Activated effector memory CD4-positive, alpha-beta T cell treated with anti-CD3 and anti-CD28 coated beads, Interleukin-2, amount 50 U/mL, for 16 hours (primary cell): ENCODE measurements around the gene RHEBL1.

Source experiments
- DNase-seq: peaks from one replicate; pipeline ENCODE4 v3.0.0-alpha.2; 2020

The RHEBL1 gene

GRCh38 chr12:49069507-49070346 lies at the start of gene RHEBL1:
Gene RHEBL1, minus strand, starts transcription at chr12:49069979. Its CDS starts 194 bp downstream, at chr12:49069785.
- DNase-seq: peak; percentile 100

- DNase-seq: no peak
Observed at GRCh38 chr12:49111206-49111605, 41.4 kb upstream of the RHEBL1 start.

- peak; percentile 98 for DNase-seq
Observed at GRCh38 chr12:49110464-49111155, 40.8 kb upstream of the RHEBL1 start, which contains the start of gene LMBR1L. Gene LMBR1L, minus strand, starts transcription at chr12:49110847. Its CDS starts 292 bp downstream, at chr12:49110555.

- DNase-seq: no peak
Observed at GRCh38 chr12:49109641-49110463, 40.1 kb upstream of the RHEBL1 start.

GRCh38 chr12:49108958-49109404 lies 39.2 kb upstream of the RHEBL1 start:
- no peak for DNase-seq

- no peak for DNase-seq
Observed at GRCh38 chr12:49105504-49106084, 35.8 kb upstream of the RHEBL1 start.

GRCh38 chr12:49104822-49105221 lies 35.0 kb upstream of the RHEBL1 start:
- DNase-seq: no peak

- no peak for DNase-seq
Observed at GRCh38 chr12:49100380-49100779, 30.6 kb upstream of the RHEBL1 start.

- DNase-seq: no peak
Observed at GRCh38 chr12:49098703-49099102, 28.9 kb upstream of the RHEBL1 start.

- peak; percentile 87 for DNase-seq
Observed at GRCh38 chr12:49098035-49098451, 28.3 kb upstream of the RHEBL1 start.

GRCh38 chr12:49097381-49097780 lies 27.6 kb upstream of the RHEBL1 start:
- DNase-seq: no peak

GRCh38 chr12:49094975-49095365 lies 25.2 kb upstream of the RHEBL1 start:
- DNase-seq: no peak

- DNase-seq: no peak
Observed at GRCh38 chr12:49094160-49094974, 24.6 kb upstream of the RHEBL1 start, which contains the start of gene DHH. Gene DHH, minus strand, starts transcription at chr12:49094801. Its CDS starts 289 bp downstream, at chr12:49094512.

- DNase-seq: no peak
Observed at GRCh38 chr12:49093792-49094159, 24.0 kb upstream of the RHEBL1 start.

- DNase-seq: no peak
Observed at GRCh38 chr12:49092816-49093406, 23.1 kb upstream of the RHEBL1 start.

GRCh38 chr12:49092086-49092815 lies 22.5 kb upstream of the RHEBL1 start:
- peak; percentile 85 for DNase-seq

GRCh38 chr12:49091836-49092085 lies 22.0 kb upstream of the RHEBL1 start:
- DNase-seq: no peak

GRCh38 chr12:49091056-49091835 lies 21.5 kb upstream of the RHEBL1 start:
- no peak for DNase-seq

GRCh38 chr12:49089821-49090773 lies 20.3 kb upstream of the RHEBL1 start:
- DNase-seq: peak; percentile 79
